Activated CD4-positive, alpha-beta memory T cell treated with anti-CD3 and anti-CD28 coated beads for 36 hours (primary cell): ENCODE measurements around the gene ITGAV. TPM values are rescaled to one million over a fixed set of nuclear protein-coding genes. Genes with fewer than 3 reads are reported as not detected.

Experiments
- CTCF ChIA-PET: fragments of 350-600 bp; sonication (Branson Sonifier 250); formaldehyde crosslinking; loops from one replicate; lab custom pipeline; 2021; ENCODE audit warnings: antibody characterized with exemption, inconsistent platforms; lab: Charles Lee
- POLR2A ChIA-PET: fragments of 350-600 bp; sonication (Branson Sonifier 250); formaldehyde crosslinking; loops from one replicate; lab custom pipeline; 2021; ENCODE audit warnings: antibody characterized with exemption; lab: Charles Lee
- DNase-seq: peaks from one replicate; pipeline ENCODE4 v3.0.0-alpha.2; 2020
- H3K27ac Mint-ChIP-seq: one replicate; pipeline ENCODE4 v1.8.0; 2021; ENCODE audit warnings: mixed read lengths
- H3K27me3 Mint-ChIP-seq: one replicate; pipeline ENCODE4 v1.8.0; 2021; ENCODE audit warnings: mixed read lengths
- H3K36me3 Mint-ChIP-seq: one replicate; pipeline ENCODE4 v1.8.0; 2021; ENCODE audit warnings: mixed read lengths
- H3K4me1 Mint-ChIP-seq: one replicate; pipeline ENCODE4 v1.8.0; 2021; ENCODE audit warnings: low read depth, mixed read lengths
- H3K4me3 Mint-ChIP-seq: one replicate; pipeline ENCODE4 v1.8.0; 2021; ENCODE audit warnings: mild to moderate bottlenecking, mixed read lengths
- H3K9me3 Mint-ChIP-seq: one replicate; pipeline ENCODE4 v1.8.0; 2021; ENCODE audit warnings: mixed read lengths
- intact Hi-C: fragments of 100-400 bp; cut with micrococcal nuclease; formaldehyde crosslinking; loops from one replicate; pipeline ENCODE4 v1.15.1; 2023
- total RNA-seq, 2 experiments: library from RNA; stranded (reverse); gene quantifications; one replicate each; pipeline ENCODE4 v1.2.3, GENCODE V29; 2021

The ITGAV gene
- total RNA-seq, 2 experiments from 2014 or later: 8.9 to 9.9 TPM

- H3K27me3 Mint-ChIP-seq: no peaks in the 10 kb centered on the region
- no peak for DNase-seq
- H3K36me3 Mint-ChIP-seq: peaks cover 20% of the 10 kb centered on the region
- intact Hi-C loops: no loop called here
- H3K9me3 Mint-ChIP-seq: no peaks in the 10 kb centered on the region
- CTCF ChIA-PET: no interaction called here
- no peaks in the 10 kb centered on the region for H3K4me1 Mint-ChIP-seq
- H3K4me3 Mint-ChIP-seq: no peak overlapping the region
- POLR2A ChIA-PET: no interaction called here
- H3K27ac Mint-ChIP-seq: no peak overlapping the region
These were observed 33.2 kb downstream of the ITGAV start for GRCh38 chr2:186623084-186623483.

- DNase-seq: no peak
- no peaks in the 10 kb centered on the region for H3K27me3 Mint-ChIP-seq
- intact Hi-C loops: no loop called here
- no peak overlapping the region for H3K27ac Mint-ChIP-seq
- H3K36me3 Mint-ChIP-seq: peaks cover 18% of the 10 kb centered on the region
- H3K4me1 Mint-ChIP-seq: no peaks in the 10 kb centered on the region
- H3K4me3 Mint-ChIP-seq: no peak overlapping the region
- POLR2A ChIA-PET: no interaction called here
- H3K9me3 Mint-ChIP-seq: no peaks in the 10 kb centered on the region
- CTCF ChIA-PET: no interaction called here
These were observed 34.4 kb downstream of the ITGAV start for GRCh38 chr2:186624276-186624675.

DNA sequence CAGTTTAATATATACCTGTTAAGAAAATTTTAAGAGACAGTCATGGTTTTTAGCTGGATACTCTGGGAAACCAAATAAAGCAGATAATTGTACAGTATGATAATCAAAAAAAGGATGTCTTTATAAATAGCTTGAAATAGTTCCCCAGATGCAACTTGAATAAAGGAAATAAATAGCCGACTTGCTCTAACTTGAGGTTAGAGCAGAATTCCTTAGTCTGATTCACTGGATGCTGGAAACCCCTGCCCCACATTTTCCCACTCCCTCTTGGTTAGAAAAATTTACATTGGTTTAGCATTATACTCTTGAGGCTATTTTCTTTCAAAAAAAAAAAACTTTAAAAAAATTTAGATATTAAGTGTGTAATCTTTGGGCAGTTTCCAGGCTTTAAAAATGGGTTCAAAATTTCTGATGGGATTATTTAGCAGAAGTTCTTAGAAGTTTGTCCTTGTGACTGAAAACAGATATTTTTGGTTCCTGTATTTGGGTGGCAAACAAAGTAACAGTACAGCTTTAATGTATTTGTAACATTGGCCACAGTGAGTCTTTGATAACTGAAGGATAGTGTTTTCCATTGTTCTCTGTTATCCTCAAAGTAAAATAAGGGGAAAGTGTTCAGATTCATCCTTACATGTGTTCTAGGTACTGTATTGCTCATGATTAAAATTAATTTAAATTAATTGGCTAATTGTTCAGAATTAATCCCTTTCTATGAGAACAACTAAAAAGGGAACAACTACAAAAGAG, 39.6 kb downstream of the ITGAV start:
- DNase-seq: no peak
- no peak overlapping the region for H3K4me3 Mint-ChIP-seq
- ChIA-PET CTCF (no interaction called here), POLR2A (no interaction called here)
- no peaks in the 10 kb centered on the region for H3K9me3 Mint-ChIP-seq
- intact Hi-C loops: no loop called here
- H3K36me3 Mint-ChIP-seq: no peaks in the 10 kb centered on the region
- H3K4me1 Mint-ChIP-seq: no peaks in the 10 kb centered on the region
- H3K27ac Mint-ChIP-seq: no peak overlapping the region
- H3K27me3 Mint-ChIP-seq: no peaks in the 10 kb centered on the region

DNA sequence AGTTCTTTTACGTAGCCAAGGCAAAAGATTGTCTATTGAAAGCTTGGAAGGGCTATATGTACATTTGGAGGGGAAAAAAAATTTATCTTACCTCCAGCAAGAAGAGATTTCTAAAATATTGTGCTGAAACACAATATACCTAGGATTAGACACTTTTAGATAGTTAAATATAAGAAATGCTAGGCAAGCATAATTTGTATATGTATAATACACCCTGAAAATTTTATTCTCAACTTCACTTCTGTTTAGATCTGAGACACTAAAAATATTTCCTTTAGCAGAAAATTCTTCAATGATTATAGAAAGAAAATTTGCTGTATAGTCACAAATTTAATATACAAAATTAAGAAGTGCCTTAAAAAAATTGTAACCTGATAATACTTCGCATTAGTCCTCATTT, 42.6 kb downstream of the ITGAV start:
- CTCF ChIA-PET: no interaction called here
- intact Hi-C loops: no loop called here

GRCh38 chr2:186634701-186635100, 44.8 kb downstream of the ITGAV start:
- Mint-ChIP-seq H3K36me3 (peaks cover 4% of the 10 kb centered on the region), H3K4me1 (peaks cover 6% of the 10 kb centered on the region), H3K4me3 (no peak overlapping the region), H3K9me3 (no peaks in the 10 kb centered on the region), H3K27ac (no peak overlapping the region), H3K27me3 (no peaks in the 10 kb centered on the region)
- POLR2A ChIA-PET: interaction anchor here (1.5 kb wide), 1 partner anchor 45 kb away, joined by 3 read pairs; the partner anchor contains the start of gene ITGAV
- intact Hi-C loops: no loop called here
- CTCF ChIA-PET: interaction anchor here (0.6 to 1.6 kb wide), 2 partner anchors 48 to 130 kb away, joined by 3 to 4 read pairs; no protein-coding TSS in a partner anchor
- DNase-seq: no peak

More for the DNA sequence above, 42.6 kb downstream of the ITGAV start:
- H3K9me3 Mint-ChIP-seq: no peaks in the 10 kb centered on the region
- H3K27me3 Mint-ChIP-seq: no peaks in the 10 kb centered on the region
- DNase-seq: no peak
- no peaks in the 10 kb centered on the region for H3K36me3 Mint-ChIP-seq
- no peak overlapping the region for H3K4me3 Mint-ChIP-seq
- POLR2A ChIA-PET: no interaction called here
- H3K4me1 Mint-ChIP-seq: no peaks in the 10 kb centered on the region
- no peak overlapping the region for H3K27ac Mint-ChIP-seq

DNA sequence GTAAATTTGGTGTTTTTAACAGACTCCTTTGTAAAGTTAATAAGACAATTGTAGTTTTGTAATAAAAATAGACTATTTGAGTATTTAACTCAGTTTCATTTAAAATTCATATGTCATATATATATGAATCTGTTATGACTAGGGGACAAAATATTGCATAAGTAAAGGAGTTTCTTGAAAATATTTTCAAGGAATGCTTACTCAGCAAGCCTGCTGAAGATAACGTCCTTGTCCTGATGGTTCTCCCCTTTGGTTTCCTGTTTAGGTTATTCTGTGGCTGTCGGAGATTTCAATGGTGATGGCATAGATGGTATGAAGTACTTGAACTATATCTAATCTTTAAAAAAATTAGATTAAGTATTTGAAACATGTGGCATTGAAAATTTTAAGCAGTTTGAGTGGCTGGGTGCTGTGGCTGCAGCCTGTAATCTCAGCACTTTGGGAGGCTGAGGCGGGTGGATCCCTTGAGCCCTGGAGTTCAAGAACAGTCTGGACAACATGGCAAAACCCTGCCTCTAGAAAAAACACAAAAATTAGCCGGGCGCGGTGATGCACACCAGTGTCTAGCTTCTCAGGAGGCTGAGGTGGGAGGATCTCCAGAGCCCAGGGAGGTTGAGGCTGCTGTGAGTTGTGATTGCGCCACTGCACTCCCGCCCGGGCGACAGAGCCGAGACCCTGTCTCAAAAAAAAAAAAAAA, 47.1 kb downstream of the ITGAV start:
- intact Hi-C loops: no loop called here
- Mint-ChIP-seq H3K27ac (no peak overlapping the region), H3K9me3 (no peaks in the 10 kb centered on the region), H3K27me3 (no peaks in the 10 kb centered on the region), H3K4me1 (peaks cover 21% of the 10 kb centered on the region), H3K4me3 (no peak overlapping the region), H3K36me3 (peaks cover 7% of the 10 kb centered on the region)
- DNase-seq: no peak
- ChIA-PET CTCF (no interaction called here), POLR2A (no interaction called here)

DNA sequence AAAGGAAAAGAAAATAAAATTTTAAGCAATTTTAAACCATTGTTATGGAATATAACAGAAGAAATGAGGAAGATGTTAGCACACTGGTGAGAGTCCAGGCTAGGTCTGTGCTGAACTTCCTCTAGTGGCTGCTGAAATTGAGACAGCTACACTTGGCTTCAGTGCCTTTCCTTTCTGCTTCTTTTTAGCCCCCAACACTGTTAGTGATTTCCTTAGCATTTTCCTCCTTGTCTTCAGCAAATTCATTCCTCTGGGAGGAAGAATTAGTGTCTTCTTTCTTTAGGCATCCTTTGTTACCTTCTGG, 47.6 kb downstream of the ITGAV start:
- Mint-ChIP-seq H3K4me1 (peaks cover 21% of the 10 kb centered on the region), H3K36me3 (peaks cover 9% of the 10 kb centered on the region), H3K9me3 (no peaks in the 10 kb centered on the region), H3K4me3 (no peak overlapping the region), H3K27ac (no peak overlapping the region), H3K27me3 (no peaks in the 10 kb centered on the region)
- no peak for DNase-seq
- POLR2A ChIA-PET: no interaction called here
- CTCF ChIA-PET: no interaction called here
- intact Hi-C loops: no loop called here

- ChIA-PET POLR2A (interaction anchor here (0.6 to 2.6 kb wide), 3 partner anchors 50 to 154 kb away, joined by 6 to 12 read pairs (median 9); partner anchors contain the start of genes ITGAV and ZC3H15), CTCF (interaction anchor here (1.4 to 6.4 kb wide), 3 partner anchors 31 to 137 kb away, joined by 3 to 95 read pairs (median 12); partner anchors contain the start of gene ITGAV)
- H3K4me1 Mint-ChIP-seq: peaks cover 21% of the 10 kb centered on the region
- H3K9me3 Mint-ChIP-seq: no peaks in the 10 kb centered on the region
- no peaks in the 10 kb centered on the region for H3K27me3 Mint-ChIP-seq
- H3K36me3 Mint-ChIP-seq: peaks cover 14% of the 10 kb centered on the region
- no peak overlapping the region for H3K4me3 Mint-ChIP-seq
- H3K27ac Mint-ChIP-seq: peak overlapping the region; percentile 26
- DNase-seq: peak; percentile 33
- intact Hi-C loops: loop anchor here (1.0 to 5.0 kb wide), 2 partner anchors 158 to 947 kb away; no protein-coding TSS in a partner anchor
These were observed 50.1 kb downstream of the ITGAV start for GRCh38 chr2:186639939-186640338.

DNA sequence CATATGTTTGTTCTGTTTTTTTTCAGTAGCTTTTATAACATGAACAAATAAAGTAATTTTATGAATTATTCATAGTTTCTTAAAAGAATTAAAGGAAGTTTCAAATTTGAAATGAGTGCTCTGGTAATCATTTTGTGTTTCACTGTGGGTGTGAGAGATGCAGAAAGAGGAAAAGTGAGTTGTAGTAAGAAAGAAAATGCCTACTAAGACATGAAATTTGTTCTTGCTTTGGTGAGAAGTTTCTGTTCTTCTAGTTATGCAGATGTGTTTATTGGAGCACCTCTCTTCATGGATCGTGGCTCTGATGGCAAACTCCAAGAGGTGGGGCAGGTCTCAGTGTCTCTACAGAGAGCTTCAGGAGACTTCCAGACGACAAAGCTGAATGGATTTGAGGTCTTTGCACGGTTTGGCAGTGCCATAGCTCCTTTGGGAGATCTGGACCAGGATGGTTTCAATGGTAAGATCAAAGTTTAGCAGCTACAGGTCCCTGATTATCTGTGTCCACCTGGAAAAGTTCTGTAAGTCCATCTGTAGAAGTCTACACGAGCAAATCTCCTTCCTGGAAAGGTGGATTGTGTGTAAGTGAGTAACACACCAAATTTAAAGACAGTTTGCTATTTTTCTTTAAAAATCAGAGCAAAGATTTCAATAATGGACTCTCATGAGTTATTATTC, 51.4 kb downstream of the ITGAV start:
- peaks cover 21% of the 10 kb centered on the region for H3K4me1 Mint-ChIP-seq
- POLR2A ChIA-PET: interaction anchor here (2.3 to 2.6 kb wide), 2 partner anchors 52 to 155 kb away, joined by 9 to 12 read pairs; partner anchors contain the start of genes ITGAV and ZC3H15
- H3K27me3 Mint-ChIP-seq: no peaks in the 10 kb centered on the region
- intact Hi-C loops: loop anchor here (1.0 to 5.0 kb wide), 5 partner anchors 51 to 946 kb away; partner anchors contain the start of genes ITGAV and ZC3H15
- H3K9me3 Mint-ChIP-seq: no peaks in the 10 kb centered on the region
- CTCF ChIA-PET: interaction anchor here (1.0 to 6.4 kb wide), 8 partner anchors 11 to 155 kb away, joined by 3 to 95 read pairs (median 4); partner anchors contain the start of genes ITGAV and ZC3H15
- H3K27ac Mint-ChIP-seq: peak overlapping the region; percentile 32
- no peak overlapping the region for H3K4me3 Mint-ChIP-seq
- DNase-seq: peak; percentile 16
- H3K36me3 Mint-ChIP-seq: peaks cover 14% of the 10 kb centered on the region

GRCh38 chr2:186641807-186642321, 52.0 kb downstream of the ITGAV start:
- ChIA-PET CTCF (interaction anchor here (0.6 to 6.4 kb wide), 11 partner anchors 10 to 1433 kb away, joined by 3 to 95 read pairs (median 3); partner anchors contain the start of genes ITGAV and ZC3H15), POLR2A (interaction anchor here (0.6 to 2.6 kb wide), 2 partner anchors 33 to 52 kb away, joined by 4 to 12 read pairs; partner anchors contain the start of gene ITGAV)
- Mint-ChIP-seq H3K27ac (no peak overlapping the region), H3K4me1 (peaks cover 21% of the 10 kb centered on the region), H3K27me3 (no peaks in the 10 kb centered on the region), H3K9me3 (no peaks in the 10 kb centered on the region), H3K36me3 (peaks cover 16% of the 10 kb centered on the region), H3K4me3 (no peak overlapping the region)
- intact Hi-C loops: loop anchor here (1.0 to 5.0 kb wide), 5 partner anchors 52 to 945 kb away; partner anchors contain the start of genes ITGAV and ZC3H15
- peak; percentile 43 for DNase-seq

DNA sequence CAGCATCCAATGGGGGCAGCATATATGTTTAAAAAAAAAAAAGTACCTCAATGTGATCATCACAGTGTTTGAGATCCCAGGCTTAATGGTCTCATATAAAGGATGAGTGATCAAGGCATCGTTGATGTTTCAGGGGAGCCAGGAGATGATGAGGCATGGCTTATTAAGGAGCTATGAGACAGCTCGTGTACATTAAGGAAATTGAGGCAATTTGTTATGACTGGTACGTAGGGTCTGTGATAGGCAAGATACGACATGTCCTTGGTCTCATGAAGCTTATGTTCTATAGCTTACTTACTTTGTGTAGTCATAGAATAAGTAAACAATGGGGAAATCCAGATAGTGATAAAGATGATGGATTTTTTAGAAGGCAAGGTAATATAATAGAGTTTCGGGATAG, 54.9 kb downstream of the ITGAV start:
- no peak for DNase-seq
- Mint-ChIP-seq H3K36me3 (peaks cover 15% of the 10 kb centered on the region), H3K4me1 (peaks cover 14% of the 10 kb centered on the region), H3K27me3 (no peaks in the 10 kb centered on the region), H3K27ac (no peak overlapping the region), H3K4me3 (no peak overlapping the region), H3K9me3 (no peaks in the 10 kb centered on the region)
- intact Hi-C loops: loop anchor here (5.0 kb wide), 1 partner anchor 943 kb away; no protein-coding TSS in a partner anchor
- CTCF ChIA-PET: interaction anchor here (6.4 kb wide), 1 partner anchor 141 kb away, joined by 95 read pairs; no protein-coding TSS in a partner anchor
- POLR2A ChIA-PET: no interaction called here
